Hematopoietic multipotent progenitor cell treated with erythropoietin and hydrocortisone succinate and interleukin-3 and kit ligand, for 8 days (in vitro differentiated cells): ENCODE measurements around the gene PPP1R12B.
A peak's percentile ranks its signal among the peaks of the same experiment; 100 is the strongest.
"Not testable (repeated sequence)": the region's sequence is repeated elsewhere in the genome, so short reads cannot be mapped to it uniquely, and the experiment has no call there.

Experiments used
- DNase-seq: peaks from one replicate; pipeline ENCODE4 v3.0.0-alpha.2; 2015

Gene PPP1R12B

DNA sequence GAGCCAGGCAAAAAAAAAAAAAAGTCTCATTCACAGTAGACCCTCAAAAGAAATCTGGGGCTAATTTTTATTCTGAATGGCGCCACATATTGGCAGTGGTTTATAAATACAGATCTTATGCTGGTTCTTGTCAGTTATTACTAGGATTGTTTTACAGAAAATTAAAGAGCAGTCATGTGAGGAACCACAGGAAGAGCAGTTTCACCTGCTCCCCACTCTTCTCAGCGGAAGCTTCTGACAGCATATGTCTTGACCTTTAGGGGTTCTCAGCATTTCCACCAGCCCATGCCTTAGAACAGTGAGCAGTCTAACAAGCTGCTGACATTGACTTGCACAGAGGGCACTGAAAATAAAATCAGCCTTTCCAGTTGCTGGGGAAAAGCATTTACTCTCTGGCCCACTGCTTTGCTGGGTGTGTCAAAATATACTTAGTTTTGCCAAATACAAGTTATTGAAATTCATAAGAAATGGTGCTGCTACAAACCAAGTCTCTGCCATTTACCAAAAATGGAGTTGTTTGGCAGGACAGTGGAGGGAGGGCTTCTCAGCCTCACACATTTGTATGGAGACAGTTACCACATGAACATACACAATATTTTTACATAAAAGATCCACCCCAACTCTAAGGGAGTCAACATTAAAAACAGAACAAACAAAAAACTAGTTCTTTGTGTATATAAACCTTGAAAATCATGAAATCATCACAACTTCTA, 217.5 kb downstream of the PPP1R12B start:
- no peak for DNase-seq

DNA sequence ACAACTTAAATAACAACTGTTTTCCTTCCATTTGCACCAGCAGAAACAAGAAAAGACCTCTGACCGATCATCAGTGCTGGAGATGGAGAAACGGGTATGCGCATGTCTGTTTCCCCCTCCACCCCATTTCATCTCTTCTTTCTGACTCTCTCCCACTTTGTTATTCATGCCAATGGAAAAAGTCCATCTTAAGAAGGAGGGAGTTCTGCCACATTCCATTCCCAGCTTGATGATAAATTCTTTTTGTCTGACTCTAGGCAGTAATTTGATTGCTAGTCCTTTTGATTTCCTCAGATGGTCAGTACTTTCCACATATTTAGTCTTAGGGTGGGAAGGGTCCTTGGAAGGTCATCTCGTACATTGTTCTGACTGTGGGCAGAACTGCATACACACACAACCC, 219.2 kb downstream of the PPP1R12B start:
- no peak for DNase-seq

GRCh38 chr1:202568410-202568809, 219.9 kb downstream of the PPP1R12B start:
- DNase-seq: no peak

DNA sequence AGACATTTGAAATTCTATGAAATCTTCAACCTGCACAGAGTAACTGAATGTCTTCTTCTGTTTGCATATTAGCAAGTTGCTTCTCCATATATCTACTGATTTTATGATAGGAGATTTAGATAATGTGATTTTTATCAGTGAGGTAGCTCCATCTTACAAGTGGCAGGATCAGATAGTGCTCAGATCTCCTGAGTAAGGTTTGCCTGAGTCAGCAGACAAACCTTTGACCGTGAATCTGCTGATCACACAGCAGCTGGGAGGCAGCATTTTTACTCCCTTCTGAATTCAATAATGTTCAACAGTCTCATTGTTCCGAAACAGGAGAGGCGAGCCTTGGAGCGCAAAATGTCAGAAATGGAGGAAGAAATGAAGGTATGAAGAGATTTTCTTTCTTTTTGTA, 220.3 kb downstream of the PPP1R12B start:
- no peak for DNase-seq

GRCh38 chr1:202569393-202570322, 221.2 kb downstream of the PPP1R12B start:
- no peak for DNase-seq

DNA sequence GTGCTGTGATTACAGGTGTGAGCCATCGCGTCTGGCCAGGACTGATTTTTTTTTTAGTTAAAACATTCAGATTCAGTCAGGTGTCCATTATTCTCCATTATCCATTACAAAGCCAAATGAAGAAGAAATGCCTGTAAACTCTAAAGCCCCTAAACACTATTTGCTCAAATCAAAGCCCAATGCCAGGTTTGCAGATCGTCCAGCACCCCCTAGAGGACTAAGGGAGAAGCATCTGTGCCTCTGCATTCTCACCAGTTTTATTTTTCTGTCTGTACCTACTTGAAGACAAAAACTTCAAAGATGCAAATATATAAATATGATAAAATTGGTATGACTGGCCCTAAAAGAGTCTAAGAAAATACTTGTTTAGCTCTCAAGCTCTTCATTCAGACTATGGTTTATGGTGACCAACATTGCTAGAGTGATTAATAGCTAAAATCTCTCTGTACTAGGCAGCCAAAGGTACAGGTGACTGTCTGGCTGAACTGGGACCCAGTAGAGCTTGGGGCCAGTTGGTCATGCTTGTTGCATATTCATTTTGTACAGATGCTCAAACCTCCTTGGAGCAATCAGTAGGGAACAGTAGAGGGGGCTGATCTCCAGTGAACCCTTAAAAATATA, 223.3 kb downstream of the PPP1R12B start:
- peak; percentile 58 for DNase-seq

GRCh38 chr1:202572867-202573266, 224.4 kb downstream of the PPP1R12B start:
- no peak for DNase-seq

DNA sequence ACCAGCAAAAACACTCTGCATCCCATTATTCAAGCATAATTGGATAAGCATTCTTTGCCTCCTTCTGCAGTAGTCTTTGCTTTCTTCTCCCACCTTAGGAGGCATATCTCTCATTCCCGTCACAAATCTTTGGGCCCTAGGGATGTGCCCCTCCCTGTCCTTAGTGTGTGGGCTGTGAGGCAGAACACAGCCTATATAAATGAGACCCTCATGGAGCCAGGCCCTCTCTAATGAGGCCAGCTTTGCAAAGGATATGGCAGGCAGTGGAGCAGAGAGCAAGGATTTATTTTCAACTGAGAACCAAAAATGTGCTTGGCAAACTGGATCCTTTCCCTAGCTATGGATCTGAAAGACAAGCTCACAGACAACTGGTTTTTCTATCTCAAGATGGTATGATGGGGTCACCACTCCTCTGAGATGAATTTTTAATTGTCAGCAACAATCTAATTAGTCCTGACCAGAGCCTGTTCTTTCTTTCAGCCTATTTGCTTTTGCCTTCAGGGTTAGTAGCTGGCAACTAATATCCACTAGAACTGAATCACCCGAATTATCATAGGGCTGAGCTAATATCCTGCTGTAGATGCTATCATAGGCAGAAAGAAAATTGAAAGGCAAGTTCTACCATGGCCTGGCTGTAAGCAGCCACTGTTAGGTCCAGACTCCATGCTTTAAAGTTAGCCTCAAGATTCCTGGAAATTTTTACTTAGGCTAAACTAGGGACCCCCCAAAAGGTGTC, 227.6 kb downstream of the PPP1R12B start:
- no peak for DNase-seq

- no peak for DNase-seq
Observed at GRCh38 chr1:202576816-202577215, 228.3 kb downstream of the PPP1R12B start.

DNA sequence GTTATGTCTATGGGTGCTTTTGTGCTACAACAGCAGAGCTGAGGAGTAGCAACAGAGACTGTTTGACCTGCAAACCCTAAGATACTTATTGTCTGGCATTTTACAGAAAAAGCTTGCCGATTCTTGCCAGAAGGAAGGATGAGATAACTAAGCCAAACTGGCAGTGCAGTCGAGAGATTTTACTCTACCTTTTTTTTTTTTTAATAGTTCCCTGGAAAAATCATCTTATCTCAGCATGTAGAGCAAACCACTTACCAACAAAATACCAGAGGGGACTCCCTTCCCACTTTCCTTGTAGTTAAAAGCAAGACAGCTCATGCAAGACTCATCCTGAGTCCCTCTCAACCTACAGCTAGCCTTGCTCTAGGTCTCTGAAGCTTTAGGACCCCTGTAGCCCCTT, 228.9 kb downstream of the PPP1R12B start:
- peak; percentile 75 for DNase-seq

DNA sequence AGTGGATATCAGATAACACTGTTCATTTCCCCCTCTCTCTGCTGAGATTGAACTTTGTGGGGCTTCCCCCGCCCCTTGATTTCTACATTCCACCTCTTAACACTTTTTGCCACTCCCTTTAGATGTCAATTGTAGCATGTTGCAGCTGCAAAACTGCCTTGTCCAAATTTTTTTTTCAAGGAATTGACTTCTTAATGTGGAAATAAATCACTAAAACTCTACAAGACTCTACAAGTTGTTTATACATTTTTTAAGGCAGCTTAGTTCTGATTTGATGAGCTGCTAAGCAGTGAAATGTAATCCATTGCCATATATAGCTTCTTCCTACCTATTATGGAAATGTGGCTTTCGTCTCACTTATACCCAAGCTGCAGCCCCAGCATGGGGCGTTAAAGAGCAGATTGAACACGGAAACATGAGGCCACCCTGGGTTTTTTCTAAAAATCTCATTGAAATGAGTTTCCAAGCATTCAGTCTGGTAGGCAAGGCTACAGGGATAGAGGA, 229.6 kb downstream of the PPP1R12B start:
- no peak for DNase-seq

DNA sequence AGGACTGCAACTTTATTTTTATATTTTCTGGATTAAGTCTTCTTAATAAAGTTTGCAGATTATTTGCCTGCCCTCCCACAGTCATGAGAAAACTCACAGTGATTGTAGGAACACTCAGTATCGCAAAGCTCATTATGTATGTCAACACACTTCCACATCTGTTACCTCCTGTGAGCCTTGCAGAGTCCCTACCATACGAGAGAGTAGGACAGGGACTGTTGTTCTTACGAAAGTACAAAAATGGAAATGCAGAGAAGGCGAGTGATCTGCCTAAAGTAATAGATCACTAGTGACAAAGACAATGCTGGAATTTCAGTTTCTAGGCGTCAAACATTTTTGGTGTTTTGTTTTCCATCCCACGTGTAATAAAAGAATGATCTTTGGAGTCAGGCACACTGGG, 230.1 kb downstream of the PPP1R12B start:
- DNase-seq: no peak

DNA sequence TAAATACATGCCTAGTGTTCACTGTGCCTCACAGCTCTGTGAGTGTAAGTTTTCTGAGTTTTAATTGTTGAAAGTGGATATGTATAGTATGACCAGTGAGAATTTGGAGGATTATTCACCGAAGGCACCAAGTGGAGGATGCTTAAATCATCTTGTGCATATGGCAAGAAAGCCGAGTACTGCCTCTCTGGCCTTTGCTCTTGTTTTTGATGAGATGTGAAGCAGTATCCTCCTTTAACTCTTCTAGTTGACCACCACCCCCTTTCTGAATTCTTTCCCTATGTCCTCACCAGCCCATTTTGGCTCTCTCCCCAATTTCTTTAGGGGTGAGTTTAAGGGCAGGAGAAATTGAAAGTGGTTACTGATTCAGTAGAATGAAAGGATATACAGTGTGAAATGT, 231.3 kb downstream of the PPP1R12B start:
- DNase-seq: no peak

GRCh38 chr1:202580619-202581018, 232.1 kb downstream of the PPP1R12B start:
- no peak for DNase-seq

DNA sequence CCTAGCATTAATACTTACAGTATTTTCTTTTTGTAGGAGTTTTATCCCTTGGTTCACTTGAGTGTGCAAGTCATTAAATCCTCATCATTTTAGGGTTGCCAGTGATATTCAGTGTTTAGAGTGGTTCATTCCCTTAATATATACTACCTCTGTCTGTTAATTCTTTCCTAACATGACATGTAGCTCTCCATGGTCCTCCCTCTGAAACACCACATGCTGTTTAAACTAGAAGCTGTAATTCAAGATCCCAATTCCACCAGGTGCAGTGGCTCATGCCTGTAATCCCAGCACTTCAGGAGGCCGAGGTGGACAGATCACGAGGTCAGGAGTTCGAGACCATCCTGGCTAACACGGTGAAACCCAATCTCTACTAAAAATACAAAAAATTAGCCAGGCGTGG, 233.9 kb downstream of the PPP1R12B start:
- not testable (repeated sequence) for DNase-seq

- DNase-seq: peak; percentile 64
Observed at GRCh38 chr1:202584707-202585589, 236.4 kb downstream of the PPP1R12B start.

GRCh38 chr1:202585590-202585933, 237.1 kb downstream of the PPP1R12B start:
- no peak for DNase-seq

DNA sequence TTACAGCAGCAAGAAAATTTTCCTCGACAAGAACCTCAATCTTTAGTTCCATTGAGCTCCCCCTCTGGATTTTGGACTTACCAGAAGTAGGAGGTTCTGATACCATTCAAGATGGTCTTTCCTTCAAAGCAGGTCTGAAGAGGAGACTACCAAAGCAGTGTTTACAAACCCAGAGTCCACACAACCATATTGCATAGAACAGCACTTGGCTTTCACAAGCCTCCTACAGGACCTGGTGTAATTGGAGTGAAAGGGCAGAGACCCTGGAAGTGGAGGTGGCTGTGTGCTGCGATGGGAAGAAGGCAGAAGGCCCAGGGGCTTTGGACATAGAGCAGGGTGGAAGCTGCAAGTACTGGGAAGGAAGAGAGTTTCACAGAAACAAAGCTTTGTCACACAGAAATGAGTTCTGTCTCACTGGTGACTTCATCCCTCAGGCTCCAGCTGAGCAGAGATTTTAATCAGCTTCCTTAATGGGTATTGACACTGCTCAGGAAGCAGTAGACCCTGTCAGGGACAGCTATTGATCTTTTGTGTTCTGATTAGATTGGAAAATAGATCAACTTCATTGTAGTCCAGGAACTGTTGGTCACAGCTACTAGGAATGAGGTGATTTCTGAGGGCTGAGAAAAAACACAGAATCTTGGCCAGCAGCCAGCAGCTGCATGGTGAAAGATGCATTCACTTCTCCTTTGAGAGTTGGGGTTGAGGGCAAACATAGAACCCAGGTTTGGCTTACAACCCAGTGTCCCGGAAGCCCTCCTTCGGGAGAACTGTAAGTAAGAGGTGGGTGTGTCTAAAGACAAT, 237.7 kb downstream of the PPP1R12B start:
- no peak for DNase-seq

DNA sequence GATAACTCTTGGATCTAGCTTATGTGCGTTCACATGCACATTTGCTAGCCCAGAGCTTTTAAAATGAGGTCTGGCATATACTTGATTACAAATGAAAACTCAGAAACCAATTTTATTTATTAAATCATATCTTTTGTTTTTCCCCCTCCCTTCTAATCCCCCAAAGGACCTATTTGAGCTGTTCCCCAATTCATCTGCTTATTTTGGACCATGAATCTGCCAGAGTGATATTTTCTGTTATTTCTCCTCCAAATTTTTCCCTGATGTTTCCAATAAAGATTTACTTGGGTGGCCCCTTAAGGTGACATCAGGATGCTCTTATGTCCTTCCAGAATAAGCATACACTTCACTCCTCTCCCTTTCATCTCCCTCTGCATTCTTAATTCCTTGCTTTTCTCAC, 238.4 kb downstream of the PPP1R12B start:
- DNase-seq: no peak

GRCh38 chr1:202587859-202588485, 239.5 kb downstream of the PPP1R12B start:
- no peak for DNase-seq
